CD14-positive monocyte (primary cell): ENCODE measurements around the gene GPRC5C. TPM values are rescaled to one million over a fixed set of nuclear protein-coding genes. Genes with fewer than 3 reads are reported as not detected.

Experiments
- DNase-seq, 3 donors: peaks; one replicate each; pipeline ENCODE4 v3.0.0-alpha.2; 2011 to 2022
- H2AFZ ChIP-seq: 2 replicates; pipeline ENCODE4 v1.6.0; 2012; ENCODE audit warnings: mild to moderate bottlenecking, low read depth, low read length, inconsistent platforms; ENCODE audit not compliant: insufficient read depth, poor library complexity, severe bottlenecking
- H3K27ac ChIP-seq, 2 donors: 1 replicate in 1 of 2; 2 replicates in 1 of 2; pipeline ENCODE4 v1.5.1; 2012 to 2013; ENCODE audit warnings: low read length in 2 of 2, control low read depth in 1 of 2, inconsistent platforms in 1 of 2, low read depth in 1 of 2, mild to moderate bottlenecking in 1 of 2
- H3K27me3 ChIP-seq, 2 donors: one replicate each; pipeline versions ENCODE4 v1.6.0 to v1.6.1; 2011 to 2013; ENCODE audit warnings: low read length in 2 of 2; ENCODE audit not compliant: control insufficient read depth in 2 of 2, insufficient read depth in 2 of 2
- H3K36me3 ChIP-seq, 2 donors: replicated peaks in 1 of 2; 1 replicate in 1 of 2; 2 replicates in 1 of 2; pipeline versions ENCODE4 v1.5.1 to v1.6.1; 2012 to 2013; ENCODE audit warnings: low read length in 2 of 2, control low read depth in 1 of 2, inconsistent platforms in 1 of 2, mild to moderate bottlenecking in 1 of 2; ENCODE audit not compliant: insufficient read depth in 2 of 2, control insufficient read depth in 1 of 2
- H3K4me1 ChIP-seq, 2 donors: 1 replicate in 1 of 2; 2 replicates in 1 of 2; pipeline versions ENCODE4 v1.5.1 to v1.6.1; 2012 to 2013; ENCODE audit warnings: low read length in 2 of 2, control low read depth in 1 of 2, inconsistent platforms in 1 of 2, mild to moderate bottlenecking in 1 of 2, moderate library complexity in 1 of 2; ENCODE audit not compliant: insufficient read depth in 2 of 2, control insufficient read depth in 1 of 2
- H3K4me2 ChIP-seq: replicated peaks from 2 replicates; pipeline ENCODE3; 2012; ENCODE audit warnings: low read length, moderate library complexity, mild to moderate bottlenecking; ENCODE audit not compliant: poor library complexity, severe bottlenecking; ENCODE audit errors: extremely low read depth
- H3K4me3 ChIP-seq, 3 experiments: fragments of 200-600 bp in 1 of 3; sonication (generic) in 1 of 3; replicated peaks in 1 of 3; 1 replicate in 2 of 3; 2 replicates in 1 of 3; pipeline ENCODE4 v1.5.1; 2011 to 2013; ENCODE audit warnings: low read length in 3 of 3, mild to moderate bottlenecking in 3 of 3, control low read depth in 2 of 3, low read depth in 2 of 3, inconsistent platforms in 1 of 3, moderate library complexity in 1 of 3
- H3K79me2 ChIP-seq: 2 replicates; pipeline ENCODE4 v1.6.0; 2012; ENCODE audit warnings: mild to moderate bottlenecking, control low read depth, inconsistent platforms, low read length, moderate library complexity; ENCODE audit not compliant: insufficient read depth
- H3K9ac ChIP-seq: 2 replicates; pipeline ENCODE4 v1.6.0; 2017; ENCODE audit warnings: low read length, mild to moderate bottlenecking; ENCODE audit not compliant: insufficient read depth, poor library complexity, severe bottlenecking
- H3K9me3 ChIP-seq, 2 donors: replicated peaks in 1 of 2; 1 replicate in 1 of 2; 2 replicates in 1 of 2; pipeline versions ENCODE4 v1.5.1 to v1.6.1; 2012 to 2013; ENCODE audit warnings: low read length in 2 of 2, control low read depth in 1 of 2; ENCODE audit not compliant: control insufficient read depth in 1 of 2, insufficient read depth in 1 of 2
- H4K20me1 ChIP-seq: 2 replicates; pipeline ENCODE4 v1.6.0; 2012; ENCODE audit warnings: mild to moderate bottlenecking, low read length, control low read depth, moderate library complexity; ENCODE audit not compliant: insufficient read depth
- H3K27ac Mint-ChIP-seq, 7 donors: one replicate each; pipeline ENCODE4 v1.8.0; 2020; ENCODE audit warnings: mild to moderate bottlenecking in 7 of 7, mixed read lengths in 7 of 7, moderate library complexity in 6 of 7, inconsistent platforms in 2 of 7
- H3K27me3 Mint-ChIP-seq, 3 donors: one replicate each; pipeline ENCODE4 v1.8.0; 2021 to 2022; ENCODE audit warnings: low read depth in 3 of 3, mild to moderate bottlenecking in 3 of 3, mixed read lengths in 3 of 3, moderate library complexity in 3 of 3, inconsistent platforms in 1 of 3
- H3K36me3 Mint-ChIP-seq, 2 donors: one replicate each; pipeline ENCODE4 v1.8.0; 2020; ENCODE audit warnings: mixed read lengths in 2 of 2, inconsistent platforms in 1 of 2, mild to moderate bottlenecking in 1 of 2
- H3K4me1 Mint-ChIP-seq: one replicate; pipeline ENCODE4 v1.8.0; 2020; ENCODE audit warnings: mild to moderate bottlenecking, mixed read lengths
- H3K4me3 Mint-ChIP-seq, 2 donors: one replicate each; pipeline ENCODE4 v1.8.0; 2020; ENCODE audit warnings: mild to moderate bottlenecking in 2 of 2, mixed read lengths in 2 of 2, moderate library complexity in 1 of 2
- H3K9me3 Mint-ChIP-seq, 7 donors: one replicate each; pipeline ENCODE4 v1.8.0; 2020 to 2022; ENCODE audit warnings: mixed read lengths in 7 of 7, mild to moderate bottlenecking in 6 of 7, moderate library complexity in 6 of 7, inconsistent platforms in 2 of 7
- WGBS: methylation state at CpG from one replicate; pipeline ENCODE4 v1.1.5; 2013; ENCODE audit warnings: missing lambda C conversion rate; ENCODE audit not compliant: insufficient coverage; 5-methylcytosine and 5-hydroxymethylcytosine counted together
- intact Hi-C, 2 donors: fragments of 100-400 bp; cut with micrococcal nuclease; formaldehyde crosslinking; loops; one replicate each; pipeline versions ENCODE4 v1.15.0 to v1.15.1; 2023
- polyA plus RNA-seq, 3 donors: library from polyadenylated mRNA; depleted of rRNA in 1 of 3; unstranded in 2 of 3; stranded (reverse) in 1 of 3; fragments of 300-500 nt in 2 of 3; fragments of >200 nt in 1 of 3; fragmentation: Illumina TruSeq in 2 of 3; gene quantifications; 1 replicate in 2 of 3; 2 replicates in 1 of 3; pipeline ENCODE4 v1.2.3, GENCODE V29; 2012 to 2021
- TF ChIP-seq, protein P1 (sequence below): fragments of 200-600 bp; IDR thresholded peaks from one replicate; pipeline ENCODE4 v1.8.0; 2022; ENCODE audit warnings: antibody characterized with exemption, mild to moderate bottlenecking

The GPRC5C gene
- polyA plus RNA-seq, 3 donors = 0.47 to 3.3 (median 1.9) TPM

DNA sequence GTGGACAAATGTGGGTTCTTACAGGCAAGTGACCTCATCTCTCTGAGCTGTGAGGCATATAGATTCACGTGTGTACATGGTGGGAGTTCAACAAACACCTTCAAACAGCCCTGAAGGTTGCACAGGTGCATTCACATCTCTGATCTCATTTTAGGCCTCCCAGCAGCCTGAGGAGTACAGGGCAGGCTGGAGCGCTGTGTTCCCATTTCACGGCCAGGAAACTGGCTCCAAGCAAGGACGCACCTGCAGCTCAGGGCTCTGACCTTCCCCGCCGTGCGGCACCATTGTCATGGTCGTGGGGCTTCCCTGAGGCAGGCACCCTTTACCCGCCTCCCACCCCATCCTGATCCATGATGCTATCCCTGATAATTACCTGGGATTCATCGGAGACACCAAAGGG lies 29.7 kb downstream of the GPRC5C start:
- no peaks in the 10 kb centered on the region for H3K36me3 ChIP-seq
- H3K27ac Mint-ChIP-seq = peak overlapping the region in 3 of 7 donors; percentile 15 to 81 (median 50)
- no peak overlapping the region for H3K4me3 Mint-ChIP-seq
- H3K4me1 ChIP-seq = peaks cover 58 to 63% of the 10 kb centered on the region in 2 donors
- no peaks in the 10 kb centered on the region for H3K9me3 ChIP-seq
- peaks cover 0 to 4% (median 2%) of the 10 kb centered on the region in 3 donors for H3K27me3 Mint-ChIP-seq
- H3K27ac ChIP-seq = no peak overlapping the region
- H3K4me2 ChIP-seq = no peak overlapping the region
- DNase-seq = no peak
- intact Hi-C loops = no loop called here
- H3K27me3 ChIP-seq = no peaks in the 10 kb centered on the region
- H3K79me2 ChIP-seq = peaks cover 11% of the 10 kb centered on the region
- WGBS = 98% methylated on average over 6 of the region's 10 CpGs
- no peaks in the 10 kb centered on the region for H3K9me3 Mint-ChIP-seq
- H4K20me1 ChIP-seq = no peaks in the 10 kb centered on the region
- TF ChIP-seq, protein P1, sequence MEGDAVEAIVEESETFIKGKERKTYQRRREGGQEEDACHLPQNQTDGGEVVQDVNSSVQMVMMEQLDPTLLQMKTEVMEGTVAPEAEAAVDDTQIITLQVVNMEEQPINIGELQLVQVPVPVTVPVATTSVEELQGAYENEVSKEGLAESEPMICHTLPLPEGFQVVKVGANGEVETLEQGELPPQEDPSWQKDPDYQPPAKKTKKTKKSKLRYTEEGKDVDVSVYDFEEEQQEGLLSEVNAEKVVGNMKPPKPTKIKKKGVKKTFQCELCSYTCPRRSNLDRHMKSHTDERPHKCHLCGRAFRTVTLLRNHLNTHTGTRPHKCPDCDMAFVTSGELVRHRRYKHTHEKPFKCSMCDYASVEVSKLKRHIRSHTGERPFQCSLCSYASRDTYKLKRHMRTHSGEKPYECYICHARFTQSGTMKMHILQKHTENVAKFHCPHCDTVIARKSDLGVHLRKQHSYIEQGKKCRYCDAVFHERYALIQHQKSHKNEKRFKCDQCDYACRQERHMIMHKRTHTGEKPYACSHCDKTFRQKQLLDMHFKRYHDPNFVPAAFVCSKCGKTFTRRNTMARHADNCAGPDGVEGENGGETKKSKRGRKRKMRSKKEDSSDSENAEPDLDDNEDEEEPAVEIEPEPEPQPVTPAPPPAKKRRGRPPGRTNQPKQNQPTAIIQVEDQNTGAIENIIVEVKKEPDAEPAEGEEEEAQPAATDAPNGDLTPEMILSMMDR = no peak
- H3K36me3 Mint-ChIP-seq = no peaks in the 10 kb centered on the region
- no peak overlapping the region for H3K9ac ChIP-seq
- no peak overlapping the region for H3K4me3 ChIP-seq
- H2AFZ ChIP-seq = no peak overlapping the region
- peaks cover 10% of the 10 kb centered on the region for H3K4me1 Mint-ChIP-seq

- peaks cover 41% of the 10 kb centered on the region for H3K79me2 ChIP-seq
- H3K27ac ChIP-seq = peak overlapping the region; percentile 89 to 92
- intact Hi-C loops = no loop called here
- no peak overlapping the region for H2AFZ ChIP-seq
- TF ChIP-seq, protein P1 = no peak
- WGBS = 84% methylated on average over 5 of the region's 7 CpGs
- no peaks in the 10 kb centered on the region for H3K27me3 ChIP-seq
- H4K20me1 ChIP-seq = peaks cover 19% of the 10 kb centered on the region
- no peaks in the 10 kb centered on the region for H3K27me3 Mint-ChIP-seq
- H3K36me3 ChIP-seq = peaks cover under 1 to 4% of the 10 kb centered on the region in 2 donors
- DNase-seq = no peak
- peaks cover 73 to 79% of the 10 kb centered on the region in 2 donors for H3K4me1 ChIP-seq
- no peak overlapping the region for H3K9ac ChIP-seq
- H3K27ac Mint-ChIP-seq = no peak overlapping the region
- no peak overlapping the region for H3K4me3 ChIP-seq
- H3K36me3 Mint-ChIP-seq = peaks cover 9% of the 10 kb centered on the region in 2 donors
- no peak overlapping the region for H3K4me3 Mint-ChIP-seq
- H3K4me1 Mint-ChIP-seq = peaks cover 14% of the 10 kb centered on the region
- H3K9me3 Mint-ChIP-seq = no peaks in the 10 kb centered on the region
- H3K4me2 ChIP-seq = no peak overlapping the region
- H3K9me3 ChIP-seq = no peaks in the 10 kb centered on the region
Observed at GRCh38 chr17:74464730-74465377, 33.0 kb downstream of the GPRC5C start.
